HepG2 (cell line): Measurements from ENCODE around the gene TUBB. TPM values are rescaled to one million over a fixed set of nuclear protein-coding genes. Genes with fewer than 3 reads are reported as not detected.
A peak's percentile ranks its signal among the peaks of the same experiment; 100 is the strongest.

Source experiments
- AGO2 ChIP-seq: fragments of 200-400 bp; formaldehyde crosslinking; optimal IDR thresholded peaks from 2 replicates; pipeline ENCODE3; 2017; ENCODE audit warnings: mild to moderate bottlenecking, low read depth, low read length, moderate library complexity
- DNMT3B ChIP-seq: conservative IDR thresholded peaks from 2 replicates; pipeline ENCODE4 v1.6.1; 2016; ENCODE audit warnings: missing biosample characterization, control low read depth
- EP300 ChIP-seq, 3 experiments: sonication (generic) in 1 of 3; formaldehyde crosslinking in 1 of 3; IDR thresholded peaks; 2 replicates each; pipeline versions ENCODE4 v1.5.1 to v1.6.1; 2011 to 2020; ENCODE audit warnings: low read depth in 2 of 3, low read length in 2 of 3, borderline replicate concordance in 1 of 3, improper control_type of control experiment in 1 of 3, mild to moderate bottlenecking in 1 of 3, missing genetic modification reagents in 1 of 3, moderate library complexity in 1 of 3
- NR2F6 ChIP-seq, 2 experiments: IDR thresholded peaks; 2 replicates each; pipeline ENCODE4 v1.6.1; 2016; ENCODE audit warnings: antibody characterized with exemption in 1 of 2, mild to moderate bottlenecking in 1 of 2
- SOX13 ChIP-seq, 3 experiments: fragments of 450-650 bp in 1 of 3; sonication (generic) in 1 of 3; formaldehyde crosslinking in 1 of 3; IDR thresholded peaks in 2 of 3; conservative IDR thresholded peaks in 1 of 3; 2 replicates each; pipeline versions ENCODE4 v1.5.0 to v1.6.1; 2016 to 2020; ENCODE audit warnings: antibody characterized with exemption in 1 of 3, mild to moderate bottlenecking in 1 of 3, missing compliant biosample characterization in 1 of 3, missing genetic modification reagents in 1 of 3, moderate library complexity in 1 of 3
- STAT6 ChIP-seq: sonication (generic); formaldehyde crosslinking; IDR thresholded peaks from 2 replicates; pipeline ENCODE4 v1.4.0; 2020; ENCODE audit warnings: missing genetic modification reagents, mild to moderate bottlenecking, borderline replicate concordance
- ZBTB1 ChIP-seq: sonication (generic); formaldehyde crosslinking; IDR thresholded peaks from 2 replicates; pipeline ENCODE4 v1.4.0; 2020; ENCODE audit warnings: missing genetic modification reagents, borderline replicate concordance
- ZBTB7B ChIP-seq: sonication (generic); formaldehyde crosslinking; IDR thresholded peaks from 2 replicates; pipeline ENCODE4 v1.4.0; 2020; ENCODE audit warnings: missing genetic modification reagents
- ZNF251 ChIP-seq: sonication (generic); formaldehyde crosslinking; IDR thresholded peaks from 2 replicates; pipeline ENCODE4 v1.9.0; 2021; ENCODE audit warnings: mild to moderate bottlenecking, missing genetic modification reagents
- ZNF335 ChIP-seq: sonication (generic); formaldehyde crosslinking; IDR thresholded peaks from 2 replicates; pipeline ENCODE4 v1.4.0; 2020; ENCODE audit warnings: missing genetic modification reagents
- ZNF34 ChIP-seq: sonication (generic); formaldehyde crosslinking; IDR thresholded peaks from 2 replicates; pipeline ENCODE4 v1.4.0; 2020; ENCODE audit warnings: mild to moderate bottlenecking, missing genetic modification reagents, borderline replicate concordance
- ZNF569 ChIP-seq: sonication (generic); formaldehyde crosslinking; IDR thresholded peaks from 2 replicates; pipeline ENCODE4 v1.5.0; 2020; ENCODE audit warnings: mild to moderate bottlenecking, missing genetic modification reagents, moderate library complexity, borderline replicate concordance
- polyA plus RNA-seq, 8 experiments: library from polyadenylated mRNA; depleted of rRNA in 3 of 8; stranded (reverse) in 7 of 8; unstranded in 1 of 8; fragments of >200 nt; fragmentation: Illumina TruSeq in 4 of 8; extraction: Trizol in 4 of 8; gene quantifications; 2 replicates each; pipeline versions ENCODE4 v1.2.1 to v1.2.3, GENCODE V29; 2011 to 2016; ENCODE audit warnings: low read depth in 4 of 8, missing spikeins in 1 of 8, mixed read lengths in 1 of 8; ENCODE audit not compliant: insufficient read depth in 1 of 8
- total RNA-seq, 5 experiments: library from RNA; depleted of rRNA; stranded (reverse); fragments of >200 nt; fragmentation: Illumina TruSeq; extraction: Trizol; gene quantifications; 2 replicates each; pipeline ENCODE4 v1.2.3, GENCODE V29; 2016; ENCODE audit warnings: low read depth in 1 of 5
- TF ChIP-seq, protein P1 (sequence below), 2 experiments: fragments of 450-650 bp in 1 of 2; sonication (generic) in 1 of 2; formaldehyde crosslinking in 1 of 2; IDR thresholded peaks; 2 replicates each; pipeline versions ENCODE4 v1.6.1 to v1.8.0; 2016 to 2022; ENCODE audit warnings: antibody characterized with exemption in 1 of 2, mild to moderate bottlenecking in 1 of 2, missing genetic modification reagents in 1 of 2
- TF ChIP-seq, protein P2 (sequence below): IDR thresholded peaks from 2 replicates; pipeline ENCODE4 v1.6.1; 2012; ENCODE audit warnings: inconsistent platforms

Gene TUBB
- total and polyA plus RNA-seq, 2 of the 13 experiments (the other 11 are each of a cell fraction or from before 2014, with no cell fraction given), result 911 to 1,163 TPM

GRCh38 chr6:30749554-30750378 is 29.6 kb downstream of the TUBB start (continued):
- TF ChIP-seq STAT6 (CRISPR knock-in tag) (no peak), AGO2 (peak; percentile 49), DNMT3B (0 out of 2 replicates have a peak, but pooled peaks have one; percentile 23), ZNF335 (CRISPR knock-in tag) (0 out of 2 replicates have a peak, but pooled peaks have one; percentile 16), ZBTB7B (CRISPR knock-in tag) (0 out of 2 replicates have a peak, but pooled peaks have one; percentile 48), ZNF34 (no peak), NR2F6 (IDR thresholded peaks at IDR 0.05) (no peak), NR2F6 (CRISPR knock-in tag; IDR thresholded peaks at IDR 0.05) (peak; percentile 12; the same call in 1 of the 2 replicates), ZNF569 (CRISPR knock-in tag) (no peak), ZBTB1 (no peak), SOX13 (IDR thresholded peaks at IDR 0.05) (0 out of 2 replicates have a peak, but pooled peaks have one; percentile 37), SOX13 (CRISPR knock-in tag; conservative IDR thresholded peaks at IDR 0.05 in 1 of 2, IDR thresholded peaks at IDR 0.05 in 1 of 2) (peak in 1 of 2 experiments; percentile 48; a peak in 1 of 4 replicates), ZNF251 (CRISPR knock-in tag) (no peak), EP300 (IDR thresholded peaks at IDR 0.05; ENCODE audit: low read depth in 2 of 2, low read length in 2 of 2) (peak in 1 of 2 experiments; percentile 28; a peak in 1 of 4 replicates), EP300 (CRISPR knock-in tag; IDR thresholded peaks at IDR 0.05; ENCODE audit: borderline replicate concordance) (no peak)
- TF ChIP-seq, protein P1, sequence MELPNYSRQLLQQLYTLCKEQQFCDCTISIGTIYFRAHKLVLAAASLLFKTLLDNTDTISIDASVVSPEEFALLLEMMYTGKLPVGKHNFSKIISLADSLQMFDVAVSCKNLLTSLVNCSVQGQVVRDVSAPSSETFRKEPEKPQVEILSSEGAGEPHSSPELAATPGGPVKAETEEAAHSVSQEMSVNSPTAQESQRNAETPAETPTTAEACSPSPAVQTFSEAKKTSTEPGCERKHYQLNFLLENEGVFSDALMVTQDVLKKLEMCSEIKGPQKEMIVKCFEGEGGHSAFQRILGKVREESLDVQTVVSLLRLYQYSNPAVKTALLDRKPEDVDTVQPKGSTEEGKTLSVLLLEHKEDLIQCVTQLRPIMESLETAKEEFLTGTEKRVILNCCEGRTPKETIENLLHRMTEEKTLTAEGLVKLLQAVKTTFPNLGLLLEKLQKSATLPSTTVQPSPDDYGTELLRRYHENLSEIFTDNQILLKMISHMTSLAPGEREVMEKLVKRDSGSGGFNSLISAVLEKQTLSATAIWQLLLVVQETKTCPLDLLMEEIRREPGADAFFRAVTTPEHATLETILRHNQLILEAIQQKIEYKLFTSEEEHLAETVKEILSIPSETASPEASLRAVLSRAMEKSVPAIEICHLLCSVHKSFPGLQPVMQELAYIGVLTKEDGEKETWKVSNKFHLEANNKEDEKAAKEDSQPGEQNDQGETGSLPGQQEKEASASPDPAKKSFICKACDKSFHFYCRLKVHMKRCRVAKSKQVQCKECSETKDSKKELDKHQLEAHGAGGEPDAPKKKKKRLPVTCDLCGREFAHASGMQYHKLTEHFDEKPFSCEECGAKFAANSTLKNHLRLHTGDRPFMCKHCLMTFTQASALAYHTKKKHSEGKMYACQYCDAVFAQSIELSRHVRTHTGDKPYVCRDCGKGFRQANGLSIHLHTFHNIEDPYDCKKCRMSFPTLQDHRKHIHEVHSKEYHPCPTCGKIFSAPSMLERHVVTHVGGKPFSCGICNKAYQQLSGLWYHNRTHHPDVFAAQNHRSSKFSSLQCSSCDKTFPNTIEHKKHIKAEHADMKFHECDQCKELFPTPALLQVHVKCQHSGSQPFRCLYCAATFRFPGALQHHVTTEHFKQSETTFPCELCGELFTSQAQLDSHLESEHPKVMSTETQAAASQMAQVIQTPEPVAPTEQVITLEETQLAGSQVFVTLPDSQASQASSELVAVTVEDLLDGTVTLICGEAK (IDR thresholded peaks at IDR 0.05), result no peak
- TF ChIP-seq, protein P1 (CRISPR knock-in tag; IDR thresholded peaks at IDR 0.05), result peak; percentile 28; the same call in 1 of the 2 replicates
- TF ChIP-seq, protein P2, sequence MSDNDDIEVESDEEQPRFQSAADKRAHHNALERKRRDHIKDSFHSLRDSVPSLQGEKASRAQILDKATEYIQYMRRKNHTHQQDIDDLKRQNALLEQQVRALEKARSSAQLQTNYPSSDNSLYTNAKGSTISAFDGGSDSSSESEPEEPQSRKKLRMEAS, result peak; percentile 24; the same call in 1 of the 2 replicates
